Activated CD4-positive, alpha-beta T cell treated with anti-CD3 and anti-CD28 coated beads, Interleukin-2, amount 50 U/mL, for 48 hours (primary cell): Measurements from ENCODE around the gene FNDC4.
"Not testable (repeated sequence)": the region's sequence is repeated elsewhere in the genome, so short reads cannot be mapped to it uniquely, and the experiment has no call there.

ENCODE experiments used
- DNase-seq, 2 experiments: peaks; one replicate each; pipeline ENCODE4 v3.0.0-alpha.2; 2020

Gene FNDC4

GRCh38 chr2:27494944-27495554 lies at the start of gene FNDC4:
Gene FNDC4 (minus strand): TSS chr2:27495200. CDS start chr2:27494679, 521 bp downstream.
- peak in 1 of 2 experiments; percentile 20 for DNase-seq

GRCh38 chr2:27544143-27544821 lies 49.3 kb upstream of the FNDC4 start:
- no peak for DNase-seq

- not testable (repeated sequence) for DNase-seq
Observed at GRCh38 chr2:27539649-27540048, 44.6 kb upstream of the FNDC4 start.

GRCh38 chr2:27538839-27539450 lies 43.9 kb upstream of the FNDC4 start:
- DNase-seq, result not testable (repeated sequence)

- DNase-seq, result no peak
Observed at GRCh38 chr2:27537287-27537686, 42.3 kb upstream of the FNDC4 start.

GRCh38 chr2:27531983-27532382 lies 37.0 kb upstream of the FNDC4 start:
- DNase-seq, result no peak

GRCh38 chr2:27527182-27527581 lies 32.2 kb upstream of the FNDC4 start:
- DNase-seq, result no peak

GRCh38 chr2:27522400-27522945 lies 27.5 kb upstream of the FNDC4 start:
- DNase-seq, result no peak

- no peak for DNase-seq
Observed at GRCh38 chr2:27520316-27520715, 25.3 kb upstream of the FNDC4 start.

GRCh38 chr2:27518782-27519113 lies 23.7 kb upstream of the FNDC4 start:
- no peak for DNase-seq

- DNase-seq, result no peak
Observed at GRCh38 chr2:27518113-27518781, 23.2 kb upstream of the FNDC4 start.

- DNase-seq, result no peak
Observed at GRCh38 chr2:27509326-27509725, 14.3 kb upstream of the FNDC4 start.

- no peak for DNase-seq
Observed at GRCh38 chr2:27507293-27507692, 12.3 kb upstream of the FNDC4 start.

GRCh38 chr2:27506587-27506986 lies 11.6 kb upstream of the FNDC4 start:
- DNase-seq, result no peak

GRCh38 chr2:27502142-27502541 lies 7.1 kb upstream of the FNDC4 start:
- DNase-seq, result no peak

GRCh38 chr2:27501042-27501441 lies 6.0 kb upstream of the FNDC4 start:
- DNase-seq, result no peak

- DNase-seq, result no peak
Observed at GRCh38 chr2:27498975-27499374, 4.0 kb upstream of the FNDC4 start.

GRCh38 chr2:27497288-27497627 lies 2.3 kb upstream of the FNDC4 start:
- DNase-seq, result no peak

GRCh38 chr2:27496357-27497287 lies 1.6 kb upstream of the FNDC4 start, which contains the start of gene GCKR:
Gene GCKR (plus strand): TSS chr2:27496839. CDS start chr2:27496905, 66 bp downstream.
- no peak for DNase-seq

- no peak for DNase-seq
Observed at GRCh38 chr2:27495840-27496356, 898 bp upstream of the FNDC4 start.

- no peak for DNase-seq
Observed at GRCh38 chr2:27494284-27494943, 586 bp downstream of the FNDC4 start.

- DNase-seq, result no peak
Observed at GRCh38 chr2:27493948-27494283, 1.1 kb downstream of the FNDC4 start.
